ENCODE measurements around the gene ABHD16B. TPM values are rescaled to one million over a fixed set of nuclear protein-coding genes. Genes with fewer than 3 reads are reported as not detected.

The ABHD16B gene
- total RNA-seq, 2 experiments from 2014 or later = not detected

DNA sequence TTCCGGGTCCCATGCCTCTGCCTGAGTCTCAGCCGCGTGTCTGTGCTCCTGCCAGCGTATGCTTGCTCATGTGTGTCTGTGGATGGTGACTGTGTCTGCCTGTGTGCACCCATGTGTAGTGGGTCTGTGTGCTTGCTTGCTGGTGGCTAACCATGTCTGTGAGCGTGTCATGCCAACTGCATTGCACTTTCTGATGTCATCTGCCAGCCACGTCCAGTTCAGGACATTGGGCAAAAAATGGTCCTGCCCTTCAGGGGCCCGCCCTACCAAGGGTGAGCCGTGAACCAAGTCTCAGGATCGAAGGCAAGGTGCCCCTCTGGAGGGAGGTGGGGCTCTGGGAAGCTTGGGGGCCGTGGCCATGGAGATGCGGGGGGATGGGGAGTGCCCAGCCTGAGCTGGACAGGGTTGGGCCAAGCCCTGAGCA lies 20.9 kb upstream of the ABHD16B start:
- intact Hi-C loops (cut with micrococcal nuclease) = no loop called here
- H3K36me3 Mint-ChIP-seq (ENCODE audit: low read depth) = no peaks in the 10 kb centered on the region
- H3K9me3 Mint-ChIP-seq = no peaks in the 10 kb centered on the region
- ChIA-PET CTCF (interaction anchor here (1.1 kb wide), 1 partner anchor 66 kb away, joined by 4 read pairs; no protein-coding TSS in a partner anchor), POLR2A (no interaction called here)
- TF ChIP-seq CTCF (IDR thresholded peaks at IDR 0.05) = no peak
- peaks cover 23% of the 10 kb centered on the region for H3K27me3 Mint-ChIP-seq
- no peak overlapping the region for H3K4me3 Mint-ChIP-seq
- no peak for DNase-seq
- ATAC-seq = no peak
- H3K27ac Mint-ChIP-seq = no peak overlapping the region
- H3K4me1 Mint-ChIP-seq (ENCODE audit: low read depth) = peaks cover 3% of the 10 kb centered on the region

DNA sequence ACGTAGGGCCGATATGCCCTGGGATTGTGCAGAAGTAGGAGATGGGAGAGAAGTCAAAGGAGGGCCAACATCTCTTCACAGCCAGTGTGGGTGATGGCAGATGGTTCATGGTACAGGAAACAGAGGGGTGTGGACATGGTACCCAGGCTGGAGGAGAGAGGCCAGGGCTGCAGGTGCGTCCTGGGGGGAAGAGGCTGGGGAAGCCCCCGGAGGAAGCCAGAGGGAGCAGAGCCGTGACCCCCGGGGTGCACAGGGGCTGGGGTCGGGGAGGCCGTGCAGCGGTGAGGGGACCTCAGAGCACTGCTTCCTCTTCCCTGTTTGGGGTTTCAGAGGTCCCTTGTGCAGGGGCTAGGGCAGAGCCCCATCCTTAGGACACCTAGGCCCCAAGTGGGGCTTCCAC lies 19.0 kb upstream of the ABHD16B start:
- Mint-ChIP-seq H3K36me3 (ENCODE audit: low read depth) (no peaks in the 10 kb centered on the region), H3K4me3 (no peak overlapping the region), H3K27me3 (peaks cover 27% of the 10 kb centered on the region), H3K4me1 (ENCODE audit: low read depth) (peaks cover 6% of the 10 kb centered on the region), H3K27ac (no peak overlapping the region), H3K9me3 (no peaks in the 10 kb centered on the region)
- TF ChIP-seq CTCF (IDR thresholded peaks at IDR 0.05) = no peak
- ChIA-PET POLR2A (no interaction called here), CTCF (no interaction called here)
- intact Hi-C loops (cut with micrococcal nuclease) = no loop called here
- DNase-seq (no peak), ATAC-seq (no peak)

DNA sequence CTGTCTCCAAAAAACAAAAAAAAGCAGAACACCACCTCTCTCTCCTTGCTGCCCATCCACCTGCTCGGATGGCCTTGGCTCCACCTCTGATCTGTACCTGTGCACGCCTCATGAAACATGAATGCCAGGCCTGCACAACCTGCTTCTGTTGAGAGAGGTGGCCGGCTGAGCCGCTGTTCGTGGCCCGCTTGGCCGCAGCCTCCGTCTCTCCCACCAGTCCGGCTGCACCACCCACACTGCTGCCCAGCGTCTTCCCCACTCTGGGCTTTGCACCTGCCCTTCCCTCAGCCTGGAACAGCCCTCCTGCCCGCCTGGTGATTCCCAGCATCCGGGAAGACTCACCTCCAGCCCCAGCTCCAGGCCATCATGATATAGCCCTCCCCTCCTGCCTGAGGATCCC lies 18.1 kb upstream of the ABHD16B start:
- H3K4me1 Mint-ChIP-seq (ENCODE audit: low read depth) = peaks cover 6% of the 10 kb centered on the region
- H3K27me3 Mint-ChIP-seq = peaks cover 27% of the 10 kb centered on the region
- POLR2A ChIA-PET = no interaction called here
- no peaks in the 10 kb centered on the region for H3K9me3 Mint-ChIP-seq
- ATAC-seq (no peak), DNase-seq (no peak)
- H3K27ac Mint-ChIP-seq = no peak overlapping the region
- H3K4me3 Mint-ChIP-seq = no peak overlapping the region
- TF ChIP-seq CTCF (IDR thresholded peaks at IDR 0.05) = no peak
- CTCF ChIA-PET = no interaction called here
- intact Hi-C loops (cut with micrococcal nuclease) = no loop called here
- H3K36me3 Mint-ChIP-seq (ENCODE audit: low read depth) = no peaks in the 10 kb centered on the region

DNA sequence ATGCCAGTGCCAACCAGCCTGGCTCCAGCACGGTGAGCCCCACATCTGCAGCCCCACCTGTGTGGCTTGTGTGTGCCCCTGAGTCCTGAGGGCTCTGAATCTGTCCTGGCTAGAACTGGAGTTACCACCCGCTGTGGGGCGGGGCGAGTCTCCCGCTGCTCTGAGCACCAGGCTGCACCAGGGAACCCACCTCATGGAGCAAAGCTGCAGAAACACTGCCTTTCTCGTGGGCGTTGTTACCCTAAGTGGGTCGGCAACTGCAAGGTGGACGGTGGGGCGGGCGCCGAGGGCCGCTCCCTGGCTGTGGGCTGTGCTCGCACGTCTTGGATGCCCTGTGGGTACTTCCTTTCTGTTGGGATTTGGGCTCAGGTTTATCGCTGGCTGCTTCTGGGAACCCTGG lies 17.5 kb upstream of the ABHD16B start:
- intact Hi-C loops (cut with micrococcal nuclease) = no loop called here
- Mint-ChIP-seq H3K27ac (no peak overlapping the region), H3K4me1 (ENCODE audit: low read depth) (peaks cover 6% of the 10 kb centered on the region), H3K36me3 (ENCODE audit: low read depth) (no peaks in the 10 kb centered on the region), H3K4me3 (no peak overlapping the region), H3K27me3 (peaks cover 32% of the 10 kb centered on the region), H3K9me3 (no peaks in the 10 kb centered on the region)
- POLR2A ChIA-PET = no interaction called here
- TF ChIP-seq CTCF (IDR thresholded peaks at IDR 0.05) = no peak
- ATAC-seq (no peak), DNase-seq (no peak)
- CTCF ChIA-PET = no interaction called here

GRCh38 chr20:63844511-63844991 lies 16.7 kb upstream of the ABHD16B start:
- H3K36me3 Mint-ChIP-seq (ENCODE audit: low read depth) = no peaks in the 10 kb centered on the region
- TF ChIP-seq CTCF (IDR thresholded peaks at IDR 0.05) = no peak
- ATAC-seq (no peak), DNase-seq (no peak)
- POLR2A ChIA-PET = no interaction called here
- CTCF ChIA-PET = no interaction called here
- no peaks in the 10 kb centered on the region for H3K9me3 Mint-ChIP-seq
- H3K27ac Mint-ChIP-seq = no peak overlapping the region
- no peak overlapping the region for H3K4me3 Mint-ChIP-seq
- peaks cover 34% of the 10 kb centered on the region for H3K27me3 Mint-ChIP-seq
- intact Hi-C loops (cut with micrococcal nuclease) = no loop called here
- peaks cover 6% of the 10 kb centered on the region for H3K4me1 Mint-ChIP-seq (ENCODE audit: low read depth)
